Neural crest cell (in vitro differentiated cells): ENCODE data around the gene KRTAP5-1. TPM values are rescaled to one million over a fixed set of nuclear protein-coding genes. Genes with fewer than 3 reads are reported as not detected.
A peak's percentile ranks its signal among the peaks of the same experiment; 100 is the strongest.
"Not testable (repeated sequence)": the region's sequence is repeated elsewhere in the genome, so short reads cannot be mapped to it uniquely, and the experiment has no call there.

Experiments used
- DNase-seq: peaks from one replicate; pipeline ENCODE4 v3.0.0; 2021; ENCODE audit warnings: low read depth, mixed read lengths, low spot score
- H3K27ac Mint-ChIP-seq: one replicate; pipeline ENCODE4 v1.8.0; 2021; ENCODE audit warnings: mild to moderate bottlenecking, mixed read lengths; ENCODE audit not compliant: unreplicated experiment
- H3K27me3 Mint-ChIP-seq: 2 replicates; pipeline ENCODE4 v1.8.0; 2021; ENCODE audit warnings: low read depth, mild to moderate bottlenecking, mixed read lengths
- H3K36me3 Mint-ChIP-seq: 2 replicates; pipeline ENCODE4 v1.8.0; 2021; ENCODE audit warnings: low read depth, mild to moderate bottlenecking, mixed read lengths
- H3K4me1 Mint-ChIP-seq: 2 replicates; pipeline ENCODE4 v1.8.0; 2021; ENCODE audit warnings: mixed read lengths
- H3K4me3 Mint-ChIP-seq: one replicate; pipeline ENCODE4 v1.8.0; 2021; ENCODE audit warnings: mild to moderate bottlenecking, mixed read lengths
- H3K9me3 Mint-ChIP-seq: 2 replicates; pipeline ENCODE4 v1.8.0; 2021; ENCODE audit warnings: mixed read lengths
- total RNA-seq: library from RNA; stranded (reverse); gene quantifications from 2 replicates; pipeline ENCODE4 v1.2.1, GENCODE V29; 2021
- TF ChIP-seq, protein P1 (sequence below): fragments of 200-600 bp; sonication (generic); conservative IDR thresholded peaks from 2 replicates; pipeline ENCODE4 v1.5.0; 2021; ENCODE audit warnings: antibody characterized with exemption, mild to moderate bottlenecking

KRTAP5-1 gene
- total RNA-seq, 1 donor from 2014 or later: not detected

DNA sequence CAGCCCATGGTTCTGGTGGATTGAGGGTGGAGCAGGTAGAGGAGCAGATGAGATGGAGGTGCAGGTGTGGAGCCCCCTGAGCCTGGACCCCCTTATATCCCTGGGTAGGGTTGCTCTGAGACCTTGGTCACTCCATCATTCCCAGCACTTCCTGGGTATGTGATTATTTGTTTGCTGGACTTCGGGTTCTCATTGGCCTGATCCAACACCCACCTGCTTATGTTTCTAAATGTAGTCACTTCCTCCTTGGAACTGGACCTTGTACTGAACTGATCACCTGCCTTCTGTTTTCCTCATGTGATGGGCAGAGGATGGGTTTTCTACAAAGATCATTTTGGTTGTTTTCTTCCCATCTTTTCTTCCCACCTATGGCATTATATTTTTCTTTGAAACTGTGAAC, 37.0 kb upstream of the KRTAP5-1 start, which contains the start of gene KRTAP5-4:
Gene KRTAP5-4 (minus strand): TSS at position 53 of the 400 bp plus-strand sequence. CDS start 45 bp downstream, at position 8.
- Mint-ChIP-seq H3K4me1 (peaks cover 4% of the 10 kb centered on the region), H3K9me3 (peaks cover under 1% of the 10 kb centered on the region), H3K4me3 (no peak within 1 kb of the TSS), H3K27ac (no peak within 1 kb of the TSS), H3K36me3 (no peaks in the 10 kb centered on the region), H3K27me3 (peaks cover 11% of the 10 kb centered on the region)
- TF ChIP-seq, protein P1, sequence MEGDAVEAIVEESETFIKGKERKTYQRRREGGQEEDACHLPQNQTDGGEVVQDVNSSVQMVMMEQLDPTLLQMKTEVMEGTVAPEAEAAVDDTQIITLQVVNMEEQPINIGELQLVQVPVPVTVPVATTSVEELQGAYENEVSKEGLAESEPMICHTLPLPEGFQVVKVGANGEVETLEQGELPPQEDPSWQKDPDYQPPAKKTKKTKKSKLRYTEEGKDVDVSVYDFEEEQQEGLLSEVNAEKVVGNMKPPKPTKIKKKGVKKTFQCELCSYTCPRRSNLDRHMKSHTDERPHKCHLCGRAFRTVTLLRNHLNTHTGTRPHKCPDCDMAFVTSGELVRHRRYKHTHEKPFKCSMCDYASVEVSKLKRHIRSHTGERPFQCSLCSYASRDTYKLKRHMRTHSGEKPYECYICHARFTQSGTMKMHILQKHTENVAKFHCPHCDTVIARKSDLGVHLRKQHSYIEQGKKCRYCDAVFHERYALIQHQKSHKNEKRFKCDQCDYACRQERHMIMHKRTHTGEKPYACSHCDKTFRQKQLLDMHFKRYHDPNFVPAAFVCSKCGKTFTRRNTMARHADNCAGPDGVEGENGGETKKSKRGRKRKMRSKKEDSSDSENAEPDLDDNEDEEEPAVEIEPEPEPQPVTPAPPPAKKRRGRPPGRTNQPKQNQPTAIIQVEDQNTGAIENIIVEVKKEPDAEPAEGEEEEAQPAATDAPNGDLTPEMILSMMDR: no peak
- no peak for DNase-seq

DNA sequence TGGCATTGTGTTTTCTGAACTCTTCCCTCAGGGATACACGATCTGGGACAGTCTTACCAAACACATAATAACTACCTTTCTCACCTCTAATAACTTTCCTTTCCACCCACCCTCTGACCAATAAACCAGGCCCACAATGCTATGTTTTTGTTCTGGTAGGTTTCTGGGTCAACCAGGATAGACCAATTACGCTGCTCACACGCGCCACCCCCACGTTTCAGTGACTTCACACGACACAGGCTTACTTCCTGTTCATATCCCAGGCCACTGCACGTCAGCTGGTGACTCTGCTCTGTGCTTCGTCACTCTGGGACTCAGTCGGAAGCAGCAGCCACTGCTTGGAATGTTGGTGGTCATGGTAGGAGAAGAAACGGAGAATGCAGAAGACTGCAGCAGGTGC, 34.4 kb upstream of the KRTAP5-1 start:
- no peak overlapping the region for H3K4me3 Mint-ChIP-seq
- H3K4me1 Mint-ChIP-seq: peaks cover 4% of the 10 kb centered on the region
- no peak for DNase-seq
- no peak overlapping the region for H3K27ac Mint-ChIP-seq
- no peaks in the 10 kb centered on the region for H3K36me3 Mint-ChIP-seq
- peaks cover 8% of the 10 kb centered on the region for H3K9me3 Mint-ChIP-seq
- TF ChIP-seq, protein P1: no peak
- H3K27me3 Mint-ChIP-seq: peaks cover 31% of the 10 kb centered on the region

DNA sequence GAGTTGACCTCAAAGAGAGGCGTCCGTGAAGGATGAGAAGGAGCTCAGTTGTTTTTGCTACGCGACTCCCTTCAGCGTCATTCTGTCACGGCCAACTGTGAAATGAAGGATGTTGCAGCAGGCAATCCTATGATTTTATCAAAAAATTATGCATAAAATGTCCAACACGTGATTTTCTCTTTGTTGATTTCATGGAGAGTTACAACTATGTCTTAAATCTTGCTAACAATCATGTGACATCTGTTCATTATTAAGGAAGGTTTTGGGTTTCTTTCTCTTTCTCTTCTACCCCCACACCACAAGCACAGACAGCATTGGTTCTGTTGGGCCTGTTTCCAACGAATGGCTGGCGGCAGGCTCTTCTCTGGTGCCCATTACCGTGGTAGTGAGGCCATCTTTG, 33.1 kb upstream of the KRTAP5-1 start:
- TF ChIP-seq, protein P1: no peak
- no peak for DNase-seq
- no peaks in the 10 kb centered on the region for H3K36me3 Mint-ChIP-seq
- H3K9me3 Mint-ChIP-seq: peaks cover 8% of the 10 kb centered on the region
- peaks cover 31% of the 10 kb centered on the region for H3K27me3 Mint-ChIP-seq
- no peak overlapping the region for H3K27ac Mint-ChIP-seq
- peaks cover 4% of the 10 kb centered on the region for H3K4me1 Mint-ChIP-seq
- H3K4me3 Mint-ChIP-seq: no peak overlapping the region

DNA sequence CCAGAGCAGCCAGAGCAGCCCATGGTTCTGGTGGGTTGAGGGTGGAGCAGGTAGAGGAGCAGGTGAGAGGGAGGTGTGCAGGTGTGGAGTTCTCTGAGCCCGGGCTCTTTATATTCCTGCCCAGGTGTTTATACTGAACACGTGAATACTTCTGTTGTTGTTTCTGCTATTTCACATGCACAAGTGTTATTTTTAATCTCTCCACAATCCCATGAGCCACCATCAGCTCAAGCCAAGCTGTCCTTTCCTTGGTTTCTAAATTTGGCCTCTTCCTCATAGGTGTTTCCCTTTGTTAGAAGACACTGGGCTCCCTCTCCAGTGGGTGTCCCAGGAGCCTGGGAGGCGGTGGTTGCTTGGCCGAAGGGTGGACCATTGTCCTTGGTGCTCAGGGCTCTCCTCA, 23.3 kb upstream of the KRTAP5-1 start, which contains the start of gene KRTAP5-3:
Gene KRTAP5-3 (minus strand): TSS at position 101 of the 400 bp plus-strand sequence. CDS start 78 bp downstream, at position 23.
- no peak within 1 kb of the TSS for H3K4me3 Mint-ChIP-seq
- H3K36me3 Mint-ChIP-seq: no peaks in the 10 kb centered on the region
- no peak within 1 kb of the TSS for H3K27ac Mint-ChIP-seq
- no peaks in the 10 kb centered on the region for H3K9me3 Mint-ChIP-seq
- DNase-seq: no peak
- H3K4me1 Mint-ChIP-seq: peaks cover 9% of the 10 kb centered on the region
- TF ChIP-seq, protein P1: no peak
- peaks cover 22% of the 10 kb centered on the region for H3K27me3 Mint-ChIP-seq

DNA sequence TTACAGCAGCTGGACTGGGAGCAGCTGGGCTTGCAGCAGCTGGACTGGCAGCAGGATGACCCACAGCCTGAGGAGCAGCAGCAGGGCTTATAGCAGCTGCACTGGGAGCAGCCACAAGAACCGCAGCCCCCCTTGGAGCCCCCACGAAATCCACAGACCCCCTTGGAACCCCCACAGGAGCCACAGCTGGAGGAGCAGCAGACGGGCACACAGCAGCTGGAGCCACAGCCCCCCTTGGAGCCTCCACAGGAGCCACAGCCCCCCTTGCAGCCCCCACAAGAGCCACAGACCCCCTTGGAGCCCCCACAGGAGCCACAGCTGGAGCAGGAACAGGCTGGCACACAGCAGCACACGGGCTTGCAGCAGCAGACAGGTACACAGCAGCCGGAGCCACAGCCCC, 22.8 kb upstream of the KRTAP5-1 start:
- not testable (repeated sequence) for H3K4me3 Mint-ChIP-seq, H3K4me1 Mint-ChIP-seq, DNase-seq, H3K36me3 Mint-ChIP-seq, H3K27ac Mint-ChIP-seq, H3K9me3 Mint-ChIP-seq
- peaks cover 25% of the 10 kb centered on the region for H3K27me3 Mint-ChIP-seq

DNA sequence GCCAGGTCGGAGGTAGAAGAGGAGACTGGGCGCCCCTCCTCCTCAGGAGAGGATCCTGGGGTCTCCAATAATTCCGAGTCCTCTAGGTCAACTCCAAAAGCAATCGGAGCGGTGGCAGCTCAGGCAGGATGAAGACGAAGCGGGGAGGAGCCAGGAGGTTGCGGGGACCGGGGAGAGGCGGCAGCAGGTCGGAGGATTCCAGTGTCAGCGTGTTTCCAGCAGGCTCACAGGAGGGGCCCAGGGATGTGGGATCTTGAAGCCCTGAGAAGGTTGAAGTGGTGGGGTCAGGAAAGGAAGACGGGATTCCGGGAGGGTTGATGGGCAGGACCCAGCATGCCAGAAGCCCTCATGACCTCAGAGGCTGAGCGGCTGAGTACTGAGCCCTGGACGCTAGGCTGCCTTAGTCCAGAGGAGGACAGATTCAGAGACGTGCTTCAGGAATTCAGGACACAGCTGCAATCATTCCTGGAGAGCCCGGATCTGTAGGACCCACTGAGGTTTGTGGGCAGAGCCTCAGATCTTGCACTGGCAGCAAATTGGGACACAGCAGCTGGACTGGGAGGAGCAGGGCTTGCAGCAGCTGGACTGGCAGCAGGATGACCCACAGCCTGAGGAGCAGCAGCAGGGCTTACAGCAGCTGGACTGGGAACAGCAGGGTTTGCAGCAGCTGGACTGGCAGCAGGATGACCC, 22.2 kb upstream of the KRTAP5-1 start:
- peak overlapping the region; percentile 83 for H3K27ac Mint-ChIP-seq
- peaks cover 27% of the 10 kb centered on the region for H3K27me3 Mint-ChIP-seq
- not testable (repeated sequence) for H3K9me3 Mint-ChIP-seq, H3K4me3 Mint-ChIP-seq, H3K36me3 Mint-ChIP-seq, DNase-seq, H3K4me1 Mint-ChIP-seq

DNA sequence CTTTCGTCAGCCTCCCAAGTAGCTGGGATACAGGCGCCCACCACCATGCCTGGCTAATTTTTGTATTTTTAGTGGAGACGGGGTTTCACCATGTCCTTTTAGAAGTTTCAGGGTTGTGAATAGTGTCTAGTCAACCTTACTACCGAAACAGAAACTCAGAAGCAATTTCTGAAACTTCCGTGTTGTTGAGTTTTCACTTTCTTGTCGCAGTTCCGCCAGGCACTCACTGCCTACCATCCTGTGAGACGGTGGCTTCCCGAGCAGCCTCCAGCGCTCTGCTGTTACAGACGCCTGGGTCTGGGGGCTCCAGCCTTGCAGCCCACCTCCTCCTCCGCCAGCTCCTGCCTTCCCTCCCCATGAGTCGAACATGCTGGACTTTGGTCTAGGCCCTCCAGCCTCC, 20.8 kb upstream of the KRTAP5-1 start:
- H3K4me3 Mint-ChIP-seq, H3K27ac Mint-ChIP-seq, H3K9me3 Mint-ChIP-seq: not testable (repeated sequence)

More for the DNA sequence above, 20.8 kb upstream of the KRTAP5-1 start:
- not testable (repeated sequence) for DNase-seq, H3K4me1 Mint-ChIP-seq, H3K36me3 Mint-ChIP-seq
- H3K27me3 Mint-ChIP-seq: peaks cover 36% of the 10 kb centered on the region
